SK-N-SH treated with all-trans-retinoic acid at 6 μM for 48 hours (cell line): ENCODE data around the gene PER2.

ENCODE experiments used
- ATAC-seq: fragments of 200-7000 bp; cut with Tn5 transposase; 3 replicates; pipeline ENCODE4 v1.9.1; 2020; ENCODE audit warnings: mild to moderate bottlenecking, moderate library complexity
- ARNTL ChIP-seq: fragments of 450-650 bp; formaldehyde crosslinking; IDR thresholded peaks from 2 replicates; pipeline ENCODE4 v1.5.0; 2020; ENCODE audit warnings: low read depth, mild to moderate bottlenecking, moderate library complexity, borderline replicate concordance
- BACH2 ChIP-seq: fragments of 250-450 bp; sonication (Bioruptor Pico); IDR thresholded peaks from 2 replicates; pipeline ENCODE4 v1.9.0; 2021; ENCODE audit warnings: mild to moderate bottlenecking, borderline replicate concordance
- CSDC2 ChIP-seq: fragments of 250-450 bp; sonication (Bioruptor Pico); IDR thresholded peaks from 2 replicates; pipeline ENCODE4 v1.5.0; 2020; ENCODE audit warnings: mild to moderate bottlenecking, moderate library complexity
- ESRRG ChIP-seq: fragments of 250-450 bp; sonication (Bioruptor Pico); IDR thresholded peaks from 2 replicates; pipeline ENCODE4 v1.6.1; 2021; ENCODE audit warnings: mild to moderate bottlenecking
- GLIS3 ChIP-seq: fragments of 250-450 bp; sonication (Bioruptor Pico); IDR thresholded peaks from 2 replicates; pipeline ENCODE4 v1.5.0; 2020; ENCODE audit warnings: mild to moderate bottlenecking, moderate library complexity
- ISL1 ChIP-seq: fragments of 250-450 bp; sonication (Bioruptor Pico); IDR thresholded peaks from 2 replicates; pipeline ENCODE4 v2.1.2; 2022; ENCODE audit warnings: mild to moderate bottlenecking, moderate library complexity
- OSR1 ChIP-seq: fragments of 250-450 bp; sonication (Bioruptor Pico); IDR thresholded peaks from 2 replicates; pipeline ENCODE4 v1.8.0; 2022; ENCODE audit warnings: moderate library complexity, mild to moderate bottlenecking, inconsistent platforms
- POU6F1 ChIP-seq: fragments of 250-450 bp; sonication (Bioruptor Pico); IDR thresholded peaks from 2 replicates; pipeline ENCODE4 v1.8.0; 2021; ENCODE audit warnings: low read depth, mild to moderate bottlenecking, moderate library complexity, borderline replicate concordance
- PPARA ChIP-seq: fragments of 250-450 bp; sonication (Bioruptor Pico); IDR thresholded peaks from 2 replicates; pipeline ENCODE4 v1.5.0; 2020; ENCODE audit warnings: mild to moderate bottlenecking, borderline replicate concordance
- RARB ChIP-seq: fragments of 250-450 bp; sonication (Bioruptor Pico); IDR thresholded peaks from 2 replicates; pipeline ENCODE4 v1.8.0; 2021; ENCODE audit warnings: mild to moderate bottlenecking, moderate library complexity
- SNAI2 ChIP-seq: fragments of 250-450 bp; sonication (Bioruptor Pico); IDR thresholded peaks from 2 replicates; pipeline ENCODE4 v1.5.0; 2020; ENCODE audit warnings: mild to moderate bottlenecking, moderate library complexity
- TCF4 ChIP-seq: fragments of 250-450 bp; sonication (Bioruptor Pico); IDR thresholded peaks from 2 replicates; pipeline ENCODE4 v1.8.0; 2021; ENCODE audit warnings: mild to moderate bottlenecking, moderate library complexity, borderline replicate concordance
- TOX ChIP-seq: fragments of 250-450 bp; sonication (Bioruptor Pico); IDR thresholded peaks from 2 replicates; pipeline ENCODE4 v1.8.0; 2021; ENCODE audit warnings: mild to moderate bottlenecking, moderate library complexity, borderline replicate concordance
- TSHZ2 ChIP-seq: fragments of 250-450 bp; sonication (Bioruptor Pico); IDR thresholded peaks from 2 replicates; pipeline ENCODE4 v1.5.0; 2020; ENCODE audit warnings: mild to moderate bottlenecking, moderate library complexity
- ZC3H10 ChIP-seq: fragments of 250-450 bp; sonication (Bioruptor Pico); IDR thresholded peaks from 2 replicates; pipeline ENCODE4 v1.5.1; 2021; ENCODE audit warnings: mild to moderate bottlenecking, moderate library complexity
- ZFP3 ChIP-seq: fragments of 250-450 bp; sonication (Bioruptor Pico); IDR thresholded peaks from 2 replicates; pipeline ENCODE4 v1.5.0; 2020; ENCODE audit warnings: mild to moderate bottlenecking, moderate library complexity
- ZFP30 ChIP-seq: fragments of 450-650 bp; formaldehyde crosslinking; IDR thresholded peaks from 2 replicates; pipeline ENCODE4 v1.5.0; 2022; ENCODE audit warnings: mild to moderate bottlenecking, moderate library complexity
- ZNF565 ChIP-seq: fragments of 450-650 bp; formaldehyde crosslinking; conservative IDR thresholded peaks from 2 replicates; pipeline ENCODE4 v1.5.0; 2020; ENCODE audit warnings: low read depth, mild to moderate bottlenecking, moderate library complexity
- ZNF70 ChIP-seq: fragments of 450-650 bp; formaldehyde crosslinking; IDR thresholded peaks from 2 replicates; pipeline ENCODE4 v1.5.0; 2020; ENCODE audit warnings: mild to moderate bottlenecking, moderate library complexity
- ZNF8 ChIP-seq: fragments of 450-650 bp; formaldehyde crosslinking; IDR thresholded peaks from 2 replicates; pipeline ENCODE4 v1.5.0; 2020; ENCODE audit warnings: mild to moderate bottlenecking, moderate library complexity
- TF ChIP-seq, protein P1 (sequence below): fragments of 250-450 bp; sonication (Bioruptor Pico); IDR thresholded peaks from 2 replicates; pipeline ENCODE4 v1.5.1; 2020; ENCODE audit warnings: low read depth, mild to moderate bottlenecking, moderate library complexity
- TF ChIP-seq, protein P2 (sequence below): fragments of 250-450 bp; sonication (Bioruptor Pico); IDR thresholded peaks from 2 replicates; pipeline ENCODE4 v1.8.0; 2020; ENCODE audit warnings: mild to moderate bottlenecking, moderate library complexity, borderline replicate concordance

The PER2 gene

DNA sequence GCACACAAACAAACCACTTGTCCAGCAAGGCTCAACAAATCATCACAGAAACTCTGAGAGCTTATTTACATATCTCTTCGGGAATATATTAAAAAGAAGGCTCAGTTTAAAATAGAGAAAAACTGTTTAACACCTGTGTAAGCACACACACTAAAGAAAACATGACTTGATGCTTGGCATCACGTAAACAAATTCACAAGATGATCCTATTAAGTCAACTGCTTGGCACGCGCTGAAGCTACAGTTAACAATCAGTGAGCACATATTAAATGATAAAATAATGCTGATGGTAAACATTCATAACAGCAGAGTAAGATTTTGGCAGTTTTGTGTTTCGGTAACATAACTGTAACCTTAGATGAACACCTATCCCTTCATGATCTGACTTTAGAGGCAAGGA, 44.3 kb downstream of the PER2 start:
- TF ChIP-seq ZC3H10 (CRISPR knock-in tag) (no peak), TCF4 (CRISPR knock-in tag) (no peak), POU6F1 (CRISPR knock-in tag) (no peak), ZNF565 (CRISPR knock-in tag) (no peak), ESRRG (no peak), OSR1 (CRISPR knock-in tag) (no peak), ZFP3 (no peak)
- TF ChIP-seq, protein P1, sequence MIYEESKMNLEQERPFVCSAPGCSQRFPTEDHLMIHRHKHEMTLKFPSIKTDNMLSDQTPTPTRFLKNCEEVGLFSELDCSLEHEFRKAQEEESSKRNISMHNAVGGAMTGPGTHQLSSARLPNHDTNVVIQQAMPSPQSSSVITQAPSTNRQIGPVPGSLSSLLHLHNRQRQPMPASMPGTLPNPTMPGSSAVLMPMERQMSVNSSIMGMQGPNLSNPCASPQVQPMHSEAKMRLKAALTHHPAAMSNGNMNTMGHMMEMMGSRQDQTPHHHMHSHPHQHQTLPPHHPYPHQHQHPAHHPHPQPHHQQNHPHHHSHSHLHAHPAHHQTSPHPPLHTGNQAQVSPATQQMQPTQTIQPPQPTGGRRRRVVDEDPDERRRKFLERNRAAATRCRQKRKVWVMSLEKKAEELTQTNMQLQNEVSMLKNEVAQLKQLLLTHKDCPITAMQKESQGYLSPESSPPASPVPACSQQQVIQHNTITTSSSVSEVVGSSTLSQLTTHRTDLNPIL (CRISPR knock-in tag) = no peak

GRCh38 chr2:238243496-238244076, 44.8 kb downstream of the PER2 start:
- TF ChIP-seq ISL1 (CRISPR knock-in tag) = no peak
- TF ChIP-seq ARNTL (CRISPR knock-in tag) = no peak
- no peak for TF ChIP-seq ZFP3
- TF ChIP-seq PPARA (CRISPR knock-in tag) = no peak
- TF ChIP-seq ZNF8 (CRISPR knock-in tag) = no peak
- TF ChIP-seq RARB (CRISPR knock-in tag) = no peak
- TF ChIP-seq GLIS3 (CRISPR knock-in tag) = no peak
- no peak for TF ChIP-seq ZNF565 (CRISPR knock-in tag)
- ATAC-seq = no peak

More for the DNA sequence above, 44.3 kb downstream of the PER2 start:
- ATAC-seq = no peak

- TF ChIP-seq ZNF8 (CRISPR knock-in tag) = no peak
- no peak for TF ChIP-seq TSHZ2 (CRISPR knock-in tag)
- no peak for TF ChIP-seq TCF4 (CRISPR knock-in tag)
- no peak for TF ChIP-seq ZFP3
- no peak for TF ChIP-seq ESRRG
- TF ChIP-seq ARNTL (CRISPR knock-in tag) = no peak
- TF ChIP-seq BACH2 (CRISPR knock-in tag) = no peak
- TF ChIP-seq POU6F1 (CRISPR knock-in tag) = no peak
- TF ChIP-seq ZFP30 (CRISPR knock-in tag) = no peak
- no peak for TF ChIP-seq OSR1 (CRISPR knock-in tag)
- TF ChIP-seq ZNF565 (CRISPR knock-in tag) = no peak
- no peak for TF ChIP-seq PPARA (CRISPR knock-in tag)
- no peak for TF ChIP-seq CSDC2 (CRISPR knock-in tag)
- TF ChIP-seq ZC3H10 (CRISPR knock-in tag) = no peak
- TF ChIP-seq, protein P1 (CRISPR knock-in tag) = no peak
- TF ChIP-seq TOX (CRISPR knock-in tag) = no peak
- TF ChIP-seq, protein P2, sequence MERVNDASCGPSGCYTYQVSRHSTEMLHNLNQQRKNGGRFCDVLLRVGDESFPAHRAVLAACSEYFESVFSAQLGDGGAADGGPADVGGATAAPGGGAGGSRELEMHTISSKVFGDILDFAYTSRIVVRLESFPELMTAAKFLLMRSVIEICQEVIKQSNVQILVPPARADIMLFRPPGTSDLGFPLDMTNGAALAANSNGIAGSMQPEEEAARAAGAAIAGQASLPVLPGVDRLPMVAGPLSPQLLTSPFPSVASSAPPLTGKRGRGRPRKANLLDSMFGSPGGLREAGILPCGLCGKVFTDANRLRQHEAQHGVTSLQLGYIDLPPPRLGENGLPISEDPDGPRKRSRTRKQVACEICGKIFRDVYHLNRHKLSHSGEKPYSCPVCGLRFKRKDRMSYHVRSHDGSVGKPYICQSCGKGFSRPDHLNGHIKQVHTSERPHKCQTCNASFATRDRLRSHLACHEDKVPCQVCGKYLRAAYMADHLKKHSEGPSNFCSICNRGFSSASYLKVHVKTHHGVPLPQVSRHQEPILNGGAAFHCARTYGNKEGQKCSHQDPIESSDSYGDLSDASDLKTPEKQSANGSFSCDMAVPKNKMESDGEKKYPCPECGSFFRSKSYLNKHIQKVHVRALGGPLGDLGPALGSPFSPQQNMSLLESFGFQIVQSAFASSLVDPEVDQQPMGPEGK (CRISPR knock-in tag) = no peak
- no peak for TF ChIP-seq ISL1 (CRISPR knock-in tag)
- TF ChIP-seq ZNF70 (CRISPR knock-in tag) = no peak
- no peak for TF ChIP-seq SNAI2
- ATAC-seq = no peak
These were observed 45.5 kb downstream of the PER2 start for GRCh38 chr2:238242731-238243495.
